ENCODE measurements around the gene MED7. TPM values are rescaled to one million over a fixed set of nuclear protein-coding genes. Genes with fewer than 3 reads are reported as not detected.
A peak's percentile ranks its signal among the peaks of the same experiment; 100 is the strongest.

The MED7 gene
- total RNA-seq, 1 experiment from 2014 or later = 11.2 TPM

DNA sequence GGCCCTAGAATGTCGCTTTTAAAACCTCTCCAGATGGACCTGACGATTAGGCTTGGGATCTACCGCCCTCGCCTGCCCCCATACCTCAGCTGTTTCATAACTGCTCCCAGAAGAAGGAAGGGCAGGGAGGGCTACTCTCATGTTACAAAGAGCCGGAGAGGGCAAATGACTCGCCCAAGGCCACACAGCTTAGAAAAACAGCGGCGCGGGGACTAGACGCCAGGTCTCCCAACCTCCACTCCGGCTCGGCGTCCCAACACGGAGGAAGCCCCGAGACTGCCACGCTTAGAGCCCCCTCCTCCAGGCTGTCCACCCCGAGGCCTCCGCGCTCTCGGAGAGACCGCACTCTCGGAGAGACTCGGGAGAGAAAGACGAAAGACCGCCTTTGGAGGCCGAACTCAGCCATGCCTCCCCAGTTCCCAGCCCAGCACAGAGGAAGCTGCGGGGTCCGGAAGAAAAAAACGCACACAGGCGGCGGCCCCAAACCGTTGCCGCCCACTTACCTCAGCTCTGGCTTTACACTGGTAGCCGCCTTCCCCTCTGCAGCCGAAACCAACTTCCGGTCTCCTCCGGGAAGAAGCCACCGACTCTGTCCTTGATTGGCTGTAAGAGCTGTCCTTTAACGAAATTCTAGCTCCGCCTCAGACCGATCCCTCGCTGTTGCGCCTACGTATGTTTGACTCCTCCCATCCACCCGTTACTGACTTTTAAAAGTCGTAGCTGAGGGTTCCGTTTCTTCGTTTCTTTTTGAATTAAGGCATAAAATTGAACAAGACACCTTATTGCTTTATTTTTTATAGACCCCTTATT, at the start of gene MED7 (continued):
- TF ChIP-seq ZNF423 (CRISPR knock-in tag; IDR thresholded peaks at IDR 0.05) (no peak), ELF4 (CRISPR knock-in tag; IDR thresholded peaks at IDR 0.05; ENCODE audit: low read depth) (no peak), ZNF416 (CRISPR knock-in tag; IDR thresholded peaks at IDR 0.05) (no peak), ZNF396 (CRISPR knock-in tag; IDR thresholded peaks at IDR 0.05; ENCODE audit: borderline replicate concordance) (no peak), ZMAT4 (CRISPR knock-in tag; IDR thresholded peaks at IDR 0.05) (no peak), MYBL2 (CRISPR knock-in tag; IDR thresholded peaks at IDR 0.05) (peak; percentile 88), SOX15 (CRISPR knock-in tag; IDR thresholded peaks at IDR 0.05) (no peak), TP53 (CRISPR knock-in tag; IDR thresholded peaks at IDR 0.05) (no peak), NR3C1 (CRISPR knock-in tag; conservative IDR thresholded peaks at IDR 0.05; ENCODE audit: low read depth) (no peak), E2F1 (CRISPR knock-in tag; IDR thresholded peaks at IDR 0.05) (no peak), GRHL2 (CRISPR knock-in tag; IDR thresholded peaks at IDR 0.05; ENCODE audit: insufficient replicate concordance, severe bottlenecking) (no peak), PRRX2 (CRISPR knock-in tag; IDR thresholded peaks at IDR 0.05) (peak; percentile 69; the same call in 1 of the 2 replicates), ESRRA (CRISPR knock-in tag; IDR thresholded peaks at IDR 0.05; ENCODE audit: borderline replicate concordance) (no peak), SP1 (CRISPR knock-in tag; conservative IDR thresholded peaks at IDR 0.05) (0 out of 2 replicates have a peak, but pooled peaks have one; percentile 46), TCF7 (CRISPR knock-in tag; IDR thresholded peaks at IDR 0.05; ENCODE audit: low read depth) (no peak), EMX1 (CRISPR knock-in tag; IDR thresholded peaks at IDR 0.05) (no peak), SMAD3 (CRISPR knock-in tag; IDR thresholded peaks at IDR 0.05; ENCODE audit: borderline replicate concordance) (no peak), ZNF532 (CRISPR knock-in tag; IDR thresholded peaks at IDR 0.05; ENCODE audit: borderline replicate concordance) (no peak)
- TF ChIP-seq, protein P1, sequence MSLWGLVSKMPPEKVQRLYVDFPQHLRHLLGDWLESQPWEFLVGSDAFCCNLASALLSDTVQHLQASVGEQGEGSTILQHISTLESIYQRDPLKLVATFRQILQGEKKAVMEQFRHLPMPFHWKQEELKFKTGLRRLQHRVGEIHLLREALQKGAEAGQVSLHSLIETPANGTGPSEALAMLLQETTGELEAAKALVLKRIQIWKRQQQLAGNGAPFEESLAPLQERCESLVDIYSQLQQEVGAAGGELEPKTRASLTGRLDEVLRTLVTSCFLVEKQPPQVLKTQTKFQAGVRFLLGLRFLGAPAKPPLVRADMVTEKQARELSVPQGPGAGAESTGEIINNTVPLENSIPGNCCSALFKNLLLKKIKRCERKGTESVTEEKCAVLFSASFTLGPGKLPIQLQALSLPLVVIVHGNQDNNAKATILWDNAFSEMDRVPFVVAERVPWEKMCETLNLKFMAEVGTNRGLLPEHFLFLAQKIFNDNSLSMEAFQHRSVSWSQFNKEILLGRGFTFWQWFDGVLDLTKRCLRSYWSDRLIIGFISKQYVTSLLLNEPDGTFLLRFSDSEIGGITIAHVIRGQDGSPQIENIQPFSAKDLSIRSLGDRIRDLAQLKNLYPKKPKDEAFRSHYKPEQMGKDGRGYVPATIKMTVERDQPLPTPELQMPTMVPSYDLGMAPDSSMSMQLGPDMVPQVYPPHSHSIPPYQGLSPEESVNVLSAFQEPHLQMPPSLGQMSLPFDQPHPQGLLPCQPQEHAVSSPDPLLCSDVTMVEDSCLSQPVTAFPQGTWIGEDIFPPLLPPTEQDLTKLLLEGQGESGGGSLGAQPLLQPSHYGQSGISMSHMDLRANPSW (CRISPR knock-in tag; conservative IDR thresholded peaks at IDR 0.05; ENCODE audit: low read depth) = no peak
- TF ChIP-seq, protein P2, sequence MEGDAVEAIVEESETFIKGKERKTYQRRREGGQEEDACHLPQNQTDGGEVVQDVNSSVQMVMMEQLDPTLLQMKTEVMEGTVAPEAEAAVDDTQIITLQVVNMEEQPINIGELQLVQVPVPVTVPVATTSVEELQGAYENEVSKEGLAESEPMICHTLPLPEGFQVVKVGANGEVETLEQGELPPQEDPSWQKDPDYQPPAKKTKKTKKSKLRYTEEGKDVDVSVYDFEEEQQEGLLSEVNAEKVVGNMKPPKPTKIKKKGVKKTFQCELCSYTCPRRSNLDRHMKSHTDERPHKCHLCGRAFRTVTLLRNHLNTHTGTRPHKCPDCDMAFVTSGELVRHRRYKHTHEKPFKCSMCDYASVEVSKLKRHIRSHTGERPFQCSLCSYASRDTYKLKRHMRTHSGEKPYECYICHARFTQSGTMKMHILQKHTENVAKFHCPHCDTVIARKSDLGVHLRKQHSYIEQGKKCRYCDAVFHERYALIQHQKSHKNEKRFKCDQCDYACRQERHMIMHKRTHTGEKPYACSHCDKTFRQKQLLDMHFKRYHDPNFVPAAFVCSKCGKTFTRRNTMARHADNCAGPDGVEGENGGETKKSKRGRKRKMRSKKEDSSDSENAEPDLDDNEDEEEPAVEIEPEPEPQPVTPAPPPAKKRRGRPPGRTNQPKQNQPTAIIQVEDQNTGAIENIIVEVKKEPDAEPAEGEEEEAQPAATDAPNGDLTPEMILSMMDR (IDR thresholded peaks at IDR 0.05) = no peak
- TF ChIP-seq, protein P3, sequence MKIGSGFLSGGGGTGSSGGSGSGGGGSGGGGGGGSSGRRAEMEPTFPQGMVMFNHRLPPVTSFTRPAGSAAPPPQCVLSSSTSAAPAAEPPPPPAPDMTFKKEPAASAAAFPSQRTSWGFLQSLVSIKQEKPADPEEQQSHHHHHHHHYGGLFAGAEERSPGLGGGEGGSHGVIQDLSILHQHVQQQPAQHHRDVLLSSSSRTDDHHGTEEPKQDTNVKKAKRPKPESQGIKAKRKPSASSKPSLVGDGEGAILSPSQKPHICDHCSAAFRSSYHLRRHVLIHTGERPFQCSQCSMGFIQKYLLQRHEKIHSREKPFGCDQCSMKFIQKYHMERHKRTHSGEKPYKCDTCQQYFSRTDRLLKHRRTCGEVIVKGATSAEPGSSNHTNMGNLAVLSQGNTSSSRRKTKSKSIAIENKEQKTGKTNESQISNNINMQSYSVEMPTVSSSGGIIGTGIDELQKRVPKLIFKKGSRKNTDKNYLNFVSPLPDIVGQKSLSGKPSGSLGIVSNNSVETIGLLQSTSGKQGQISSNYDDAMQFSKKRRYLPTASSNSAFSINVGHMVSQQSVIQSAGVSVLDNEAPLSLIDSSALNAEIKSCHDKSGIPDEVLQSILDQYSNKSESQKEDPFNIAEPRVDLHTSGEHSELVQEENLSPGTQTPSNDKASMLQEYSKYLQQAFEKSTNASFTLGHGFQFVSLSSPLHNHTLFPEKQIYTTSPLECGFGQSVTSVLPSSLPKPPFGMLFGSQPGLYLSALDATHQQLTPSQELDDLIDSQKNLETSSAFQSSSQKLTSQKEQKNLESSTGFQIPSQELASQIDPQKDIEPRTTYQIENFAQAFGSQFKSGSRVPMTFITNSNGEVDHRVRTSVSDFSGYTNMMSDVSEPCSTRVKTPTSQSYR (CRISPR knock-in tag; IDR thresholded peaks at IDR 0.05) = no peak
- TF ChIP-seq, protein P4, sequence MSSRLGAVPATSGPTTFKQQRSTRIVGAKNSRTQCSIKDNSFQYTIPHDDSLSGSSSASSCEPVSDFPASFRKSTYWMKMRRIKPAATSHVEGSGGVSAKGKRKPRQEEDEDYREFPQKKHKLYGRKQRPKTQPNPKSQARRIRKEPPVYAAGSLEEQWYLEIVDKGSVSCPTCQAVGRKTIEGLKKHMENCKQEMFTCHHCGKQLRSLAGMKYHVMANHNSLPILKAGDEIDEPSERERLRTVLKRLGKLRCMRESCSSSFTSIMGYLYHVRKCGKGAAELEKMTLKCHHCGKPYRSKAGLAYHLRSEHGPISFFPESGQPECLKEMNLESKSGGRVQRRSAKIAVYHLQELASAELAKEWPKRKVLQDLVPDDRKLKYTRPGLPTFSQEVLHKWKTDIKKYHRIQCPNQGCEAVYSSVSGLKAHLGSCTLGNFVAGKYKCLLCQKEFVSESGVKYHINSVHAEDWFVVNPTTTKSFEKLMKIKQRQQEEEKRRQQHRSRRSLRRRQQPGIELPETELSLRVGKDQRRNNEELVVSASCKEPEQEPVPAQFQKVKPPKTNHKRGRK (CRISPR knock-in tag; IDR thresholded peaks at IDR 0.05; ENCODE audit: borderline replicate concordance) = no peak

Data from WTC11 (cell line).